Activated CD4-positive, CD25-positive, alpha-beta regulatory T cell treated with anti-CD3 and anti-CD28 coated beads, Interleukin-2, amount 50 U/mL, for 24 hours (primary cell): ENCODE results near the gene SEMA6C.
A peak's percentile ranks its signal among the peaks of the same experiment; 100 is the strongest.
"Not testable (repeated sequence)": the region's sequence is repeated elsewhere in the genome, so short reads cannot be mapped to it uniquely, and the experiment has no call there.

Experiments used
- ATAC-seq, 2 donors: fragments of 150-1000 bp; cut with Tn5 transposase; one replicate each; pipeline ENCODE4 v1.10.0; 2021; ENCODE audit warnings: mild to moderate bottlenecking in 1 of 2, moderate library complexity in 1 of 2

SEMA6C gene

DNA sequence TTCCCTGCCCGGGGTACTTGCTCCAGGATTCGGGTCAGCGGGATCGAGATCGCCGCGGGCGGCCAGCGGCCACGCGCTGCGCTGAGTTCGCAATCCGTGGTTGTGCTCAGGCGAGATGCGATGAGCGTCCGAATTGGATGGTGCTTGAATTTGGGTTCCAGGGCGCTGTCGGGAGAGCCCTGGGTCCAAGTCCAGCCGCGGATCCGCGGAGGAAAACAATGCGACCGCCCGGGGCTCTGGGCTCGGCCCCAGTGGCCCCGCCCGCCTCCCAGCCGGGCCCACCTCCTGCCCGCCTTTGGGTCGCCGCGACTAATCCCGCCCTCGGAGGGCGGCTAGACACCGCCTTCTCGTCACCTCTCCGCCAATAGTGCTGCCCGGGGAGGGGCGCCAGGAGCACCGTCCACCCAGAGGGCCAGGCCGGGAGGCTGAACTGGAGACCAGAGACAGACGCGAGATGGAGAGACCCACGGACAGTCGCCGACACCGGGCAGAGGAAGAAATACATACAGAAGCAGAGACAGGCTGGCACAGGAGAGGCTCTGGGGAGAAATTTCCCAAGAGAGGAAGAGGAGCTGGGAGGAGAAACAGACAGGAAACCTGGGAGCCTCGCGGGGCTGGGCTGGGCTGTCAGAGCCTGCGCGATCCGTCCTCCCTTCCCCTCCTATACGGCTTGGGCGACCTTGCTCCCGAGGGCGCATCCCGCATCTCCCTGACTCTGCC lies at the start of gene SEMA6C:
SEMA6C (minus strand) TSS at position 220 of the 720 bp plus-strand sequence. CDS start 4,010 bp downstream, outside the sequence.
- ATAC-seq, result peak; percentile 100

DNA sequence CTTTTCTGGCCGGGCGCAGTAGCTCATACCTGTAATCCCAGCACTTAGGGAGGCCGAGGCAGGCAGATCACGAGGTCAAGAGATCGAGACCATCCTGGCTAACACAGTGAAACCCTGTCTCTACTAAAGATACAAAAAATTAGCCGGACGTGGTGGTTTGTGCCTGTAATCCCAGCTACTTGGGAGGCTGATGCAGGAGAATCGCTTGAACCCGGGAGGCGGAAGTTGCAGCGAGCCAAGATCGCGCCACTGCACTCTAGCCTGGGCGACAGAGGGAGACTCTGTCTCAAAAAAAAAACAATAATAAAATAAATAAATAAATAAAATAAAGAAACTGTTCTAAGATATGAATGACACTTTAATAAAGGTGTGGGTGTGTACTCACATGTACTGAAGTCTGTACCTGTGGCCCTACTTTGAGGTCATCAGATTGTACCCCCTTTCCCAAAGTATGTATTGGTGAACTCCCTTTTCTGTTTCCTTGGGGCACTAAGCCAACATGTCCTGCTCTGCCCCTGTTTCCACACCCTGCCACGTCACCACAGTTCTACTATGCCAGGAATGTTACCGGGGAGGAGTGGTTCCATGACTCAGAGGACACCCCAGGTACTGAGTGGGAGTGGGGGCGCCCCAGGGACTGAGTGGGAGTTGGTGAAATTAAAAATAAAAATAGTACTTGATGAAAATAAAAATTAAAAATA lies 48.6 kb upstream of the SEMA6C start:
- ATAC-seq, result not testable (repeated sequence)

GRCh38 chr1:151193856-151194255 lies 47.4 kb upstream of the SEMA6C start:
- no peak for ATAC-seq

DNA sequence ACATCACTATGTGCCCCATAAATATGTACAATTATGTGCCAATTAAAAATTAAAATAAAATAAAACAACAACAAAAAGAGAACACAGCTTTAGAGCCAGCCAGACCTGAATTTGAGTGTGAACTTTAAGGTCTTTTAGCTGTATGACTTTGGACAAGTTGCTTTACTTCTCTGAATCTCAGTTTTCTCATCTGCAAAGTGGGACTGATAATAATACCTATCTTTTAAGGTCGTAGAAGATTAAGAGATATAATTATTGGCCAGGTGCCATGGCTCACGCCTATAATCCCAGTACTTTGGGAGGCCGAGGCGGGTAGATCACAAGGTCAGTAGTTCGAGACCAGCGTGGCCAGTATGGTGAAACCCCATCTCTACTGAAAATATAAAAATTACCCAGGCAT lies 46.9 kb upstream of the SEMA6C start:
- no peak for ATAC-seq

GRCh38 chr1:151192047-151192446 lies 45.6 kb upstream of the SEMA6C start:
- ATAC-seq, result no peak

DNA sequence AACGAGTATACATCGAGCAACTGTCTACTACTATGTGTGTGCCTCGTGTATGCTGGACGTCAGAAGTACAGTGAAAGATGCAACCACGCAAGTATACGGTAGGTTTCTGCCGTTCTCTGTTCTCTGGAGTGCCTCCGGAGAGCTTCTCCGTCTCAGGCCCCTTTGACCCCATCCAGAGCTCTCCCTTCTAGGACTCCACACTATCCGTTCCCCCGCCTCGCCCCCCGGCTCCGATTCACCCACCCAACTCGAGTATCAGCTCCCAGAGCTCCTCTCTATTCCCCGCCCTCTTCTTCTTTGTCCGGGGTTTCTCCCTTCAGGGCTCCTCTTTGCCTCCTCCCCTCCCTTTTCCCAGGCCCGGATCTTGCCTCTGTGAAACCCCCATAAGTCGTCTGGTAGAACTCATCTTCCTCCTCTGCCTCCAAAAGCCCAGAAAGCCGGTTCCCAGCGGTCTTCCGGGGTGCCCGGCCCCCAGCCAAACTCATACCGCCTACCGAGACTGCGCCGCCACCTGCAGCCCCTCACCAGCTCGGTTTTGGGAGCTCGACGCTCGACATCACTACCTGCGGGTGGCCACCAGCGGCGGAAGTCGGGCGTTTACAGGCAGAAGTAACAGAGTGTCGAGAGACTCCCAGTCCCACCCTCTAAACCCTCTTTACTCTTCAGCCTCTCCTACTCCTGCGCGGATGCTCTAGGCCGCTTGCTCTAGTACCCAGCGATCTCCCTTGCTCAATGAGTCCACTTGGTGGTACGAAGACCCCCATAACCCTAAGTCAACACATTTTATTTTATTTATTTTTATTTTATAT lies 43.4 kb upstream of the SEMA6C start, which contains the start of gene VPS72:
VPS72 (minus strand) TSS at position 561 of the 809 bp plus-strand sequence; CDS start at position 485, 76 bp downstream.
- ATAC-seq, result peak; percentile 96 to 97

- ATAC-seq, result not testable (repeated sequence)
Measured at GRCh38 chr1:151188667-151189066, 42.2 kb upstream of the SEMA6C start.

GRCh38 chr1:151187205-151187604 lies 40.8 kb upstream of the SEMA6C start:
- ATAC-seq, result no peak

DNA sequence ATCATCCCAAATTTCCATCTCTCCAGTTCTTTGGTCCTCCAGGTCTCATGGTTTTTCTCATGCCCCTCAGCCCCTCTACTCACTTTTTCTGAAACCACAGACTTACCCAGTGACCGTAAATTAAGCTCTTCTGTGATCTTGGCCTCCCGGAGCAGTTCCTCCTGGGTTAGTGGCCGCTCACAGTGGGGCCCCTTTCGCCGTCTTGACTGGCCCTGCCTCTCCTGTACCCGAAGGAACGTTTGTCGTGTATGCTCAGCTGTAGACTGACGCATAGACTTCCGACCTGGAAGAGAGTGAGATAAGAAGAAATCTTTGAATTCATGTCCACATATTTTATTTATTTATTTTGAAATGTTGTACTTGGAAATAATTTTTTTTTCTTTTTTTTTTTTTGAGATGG lies 37.8 kb upstream of the SEMA6C start:
- no peak for ATAC-seq

DNA sequence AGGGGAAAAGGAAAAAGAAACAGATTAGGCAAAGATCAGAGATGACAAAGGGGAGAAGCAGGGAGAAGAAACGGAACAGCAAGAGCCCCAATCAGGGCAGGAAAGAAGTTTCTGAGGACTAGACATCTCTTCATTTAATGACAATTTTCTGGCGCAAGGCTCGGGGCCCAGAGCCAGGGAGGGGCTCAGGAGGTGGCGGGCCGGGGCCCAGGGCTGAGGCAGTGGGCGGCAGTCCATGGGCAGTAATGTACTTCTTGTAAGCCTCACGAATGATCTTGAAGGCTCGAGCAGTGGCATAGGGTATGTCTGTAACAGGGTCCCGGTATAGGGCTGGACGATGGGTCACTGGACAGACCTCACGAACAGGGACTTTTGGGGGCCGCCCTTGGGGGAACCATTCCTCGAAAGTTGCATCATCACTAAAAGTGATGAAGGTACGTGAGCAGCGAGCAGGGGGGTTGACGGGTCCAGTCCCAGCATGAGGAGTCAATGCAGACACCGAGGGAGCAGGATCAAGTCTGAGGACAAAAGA lies 30.1 kb upstream of the SEMA6C start:
- ATAC-seq, result no peak

GRCh38 chr1:151175863-151176262 lies 29.4 kb upstream of the SEMA6C start, which contains the start of gene TMOD4:
TSS of gene TMOD4 (minus strand) at chr1:151175981. CDS start at chr1:151174875, 1,106 bp downstream.
- ATAC-seq, result peak in 1 of 2 donors; percentile 49

- ATAC-seq, result no peak
Measured at GRCh38 chr1:151175041-151175741, 28.8 kb upstream of the SEMA6C start.

DNA sequence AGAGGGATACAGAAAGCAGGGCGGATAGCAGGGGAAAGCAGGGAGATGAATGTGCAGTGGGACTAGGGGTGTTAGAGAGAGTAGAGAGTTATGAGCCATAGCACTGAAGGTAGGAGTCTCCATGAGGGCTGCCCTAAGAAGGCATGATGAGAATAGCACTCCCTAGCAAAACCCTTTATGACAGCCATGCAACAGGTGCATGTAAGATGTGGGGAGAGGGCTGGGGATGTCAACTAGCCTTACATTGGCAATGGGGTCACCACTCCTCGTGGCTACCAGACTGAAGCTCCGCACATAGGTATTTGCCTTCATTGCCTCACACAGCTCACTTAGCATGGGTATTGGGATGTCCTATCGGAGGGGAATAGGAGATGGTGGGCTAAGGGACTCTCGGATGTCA lies 24.8 kb upstream of the SEMA6C start:
- ATAC-seq, result no peak

DNA sequence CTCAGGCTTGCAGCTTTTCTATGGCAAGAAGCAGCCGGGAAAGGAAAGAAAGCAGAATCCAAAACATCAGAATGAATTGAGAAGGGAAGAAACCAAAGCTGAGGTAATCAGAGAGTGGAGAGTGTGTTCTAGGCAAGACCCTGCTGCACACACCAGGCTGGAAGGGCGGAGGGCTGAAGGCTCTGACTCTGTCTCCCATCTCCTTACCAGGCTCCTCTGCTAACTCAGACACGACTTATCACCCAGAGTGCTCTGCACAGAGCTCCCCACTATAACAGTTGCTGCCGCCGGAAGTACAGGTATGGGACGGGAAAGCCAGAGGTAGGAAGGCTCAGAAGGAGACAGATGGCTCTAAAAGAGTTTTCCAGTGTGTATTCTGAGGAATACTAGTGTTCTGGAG lies 20.7 kb upstream of the SEMA6C start:
- ATAC-seq, result no peak

GRCh38 chr1:151166505-151166956 lies 20.1 kb upstream of the SEMA6C start:
- ATAC-seq, result no peak

GRCh38 chr1:151165738-151166504 lies 19.5 kb upstream of the SEMA6C start, which contains the start of the genes LYSMD1 and SCNM1:
TSS of gene LYSMD1 (minus strand) at chr1:151165902. CDS start at chr1:151165258, 644 bp downstream.
TSS of gene SCNM1 (plus strand) at chr1:151166144. CDS start at chr1:151166153, 9 bp downstream.
- peak; percentile 96 to 97 for ATAC-seq

DNA sequence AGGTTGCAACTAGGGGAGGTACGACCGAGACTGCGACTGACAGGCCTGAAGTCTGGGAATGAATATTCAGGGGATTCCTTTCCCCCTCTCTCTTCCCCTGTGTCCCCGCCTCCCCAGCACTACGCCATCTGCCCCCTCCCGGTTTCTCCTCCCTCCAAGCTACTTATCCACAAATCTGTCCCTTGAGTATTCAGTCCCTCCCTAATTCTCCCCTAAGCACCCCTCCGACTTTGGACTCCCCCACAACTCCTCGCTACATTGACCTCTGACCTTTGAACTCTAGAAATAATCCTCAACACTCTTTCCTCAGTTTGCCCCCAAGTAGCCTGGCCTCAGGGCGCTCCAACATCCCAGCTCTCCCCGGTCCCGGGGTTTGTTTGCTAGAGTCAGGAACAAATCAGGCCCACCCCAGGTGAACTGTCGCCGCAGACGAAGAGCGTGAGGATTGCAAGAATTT lies 18.9 kb upstream of the SEMA6C start:
- ATAC-seq, result no peak

- no peak for ATAC-seq
Measured at GRCh38 chr1:151164732-151165280, 18.4 kb upstream of the SEMA6C start.

DNA sequence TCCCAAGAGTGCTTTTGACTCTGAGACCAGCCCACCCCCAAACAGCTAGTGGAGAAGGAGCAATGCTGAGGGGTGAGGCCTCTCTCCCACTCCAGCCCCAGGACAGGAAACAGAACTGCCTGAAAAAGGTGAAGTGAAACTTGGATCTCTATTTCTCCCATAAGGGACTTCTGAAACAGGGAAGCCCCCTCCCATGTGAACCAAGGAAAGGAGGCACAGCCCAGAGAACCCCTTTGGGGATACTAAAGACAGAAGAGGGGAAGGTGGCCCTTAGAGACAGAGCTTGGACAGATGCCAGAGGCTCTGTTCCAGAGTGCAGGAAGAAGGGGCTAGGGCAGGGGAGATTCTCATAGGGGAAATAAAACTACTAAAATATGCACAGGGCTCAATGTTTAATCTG lies 12.9 kb upstream of the SEMA6C start:
- ATAC-seq, result no peak

DNA sequence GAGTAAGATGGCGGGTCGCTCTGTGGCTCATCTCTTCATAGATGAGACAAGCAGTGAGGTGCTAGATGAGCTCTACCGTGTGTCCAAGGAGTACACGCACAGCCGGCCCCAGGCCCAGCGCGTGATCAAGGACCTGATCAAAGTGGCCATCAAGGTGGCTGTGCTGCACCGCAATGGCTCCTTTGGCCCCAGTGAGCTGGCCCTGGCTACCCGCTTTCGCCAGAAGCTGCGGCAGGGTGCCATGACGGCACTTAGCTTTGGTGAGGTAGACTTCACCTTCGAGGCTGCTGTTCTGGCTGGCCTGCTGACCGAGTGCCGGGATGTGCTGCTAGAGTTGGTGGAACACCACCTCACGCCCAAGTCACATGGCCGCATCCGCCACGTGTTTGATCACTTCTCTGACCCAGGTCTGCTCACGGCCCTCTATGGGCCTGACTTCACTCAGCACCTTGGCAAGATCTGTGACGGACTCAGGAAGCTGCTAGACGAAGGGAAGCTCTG lies 12.4 kb upstream of the SEMA6C start:
- no peak for ATAC-seq
